K562 (cell line): ENCODE measurements around the gene DKKL1. TPM values are rescaled to one million over a fixed set of nuclear protein-coding genes. Genes with fewer than 3 reads are reported as not detected.

Experiments
- ATAC-seq: fragments of 200-7000 bp; cut with Tn5 transposase; 3 replicates; pipeline ENCODE4 v1.9.1; 2020; ENCODE audit warnings: moderate library complexity
- BruUV-seq: library from RNA; stranded (reverse); fragments of 400-500 nt; replicated peaks from 2 replicates; lab custom pipeline; 2021; lab: Mats Ljungman, UMichigan
- CTCF ChIA-PET: fragments of 300-600 bp; formaldehyde crosslinking; extraction: SDS; loops from one replicate; lab custom pipeline; 2021; ENCODE audit warnings: low intra/inter-chr PET ratio; lab: Yijun Ruan, JAX
- POLR2A ChIA-PET: fragments of 300-600, 350-650 bp; sonication (Branson Sonifier 250); formaldehyde crosslinking; extraction: SDS; loops from one replicate; lab custom pipeline; 2021; ENCODE audit warnings: antibody characterized with exemption, inconsistent platforms; lab: Yijun Ruan, JAX
- DNase-seq, 4 experiments: peaks; one replicate each; pipeline versions ENCODE4 v3.0.0 to v3.0.0-alpha.2; 2011 to 2018; ENCODE audit warnings: low spot score in 3 of 4, mixed read lengths in 3 of 4; ENCODE audit errors: extremely low read depth in 1 of 4
- FAIRE-seq: peaks from 2 replicates; lab custom pipeline; 2011; peaks lifted over from hg19 to GRCh38; lab: Jason Lieb, UNC
- H2AFZ ChIP-seq: 2 replicates; pipeline ENCODE4 v1.6.0; 2011; ENCODE audit warnings: low read depth, low read length, control low read depth, inconsistent platforms
- H3K27ac ChIP-seq: fragments of 200-600 bp; 3 replicates; pipeline ENCODE4 v1.8.0; 2011; ENCODE audit warnings: low read depth, mild to moderate bottlenecking, control low read depth, inconsistent platforms, low read length, moderate library complexity, mixed read lengths; ENCODE audit errors: extremely low read depth
- H3K27me3 ChIP-seq, 2 experiments: fragments of 300-600 bp in 1 of 2; 2 replicates in 1 of 2; 3 replicates in 1 of 2; pipeline versions ENCODE4 v1.6.0 to v1.8.0; 2011; ENCODE audit warnings: inconsistent platforms in 2 of 2, low read length in 2 of 2, mild to moderate bottlenecking in 1 of 2, mixed read lengths in 1 of 2, moderate library complexity in 1 of 2; ENCODE audit not compliant: control insufficient read depth in 2 of 2, insufficient read depth in 2 of 2
- H3K36me3 ChIP-seq: fragments of 300-600 bp; 3 replicates; pipeline ENCODE4 v1.8.0; 2011; ENCODE audit warnings: mild to moderate bottlenecking, low read length, inconsistent platforms; ENCODE audit not compliant: control insufficient read depth, insufficient read depth
- H3K4me1 ChIP-seq, 2 experiments: fragments of 200-600 bp in 1 of 2; replicated peaks in 1 of 2; 2 replicates in 1 of 2; 3 replicates in 1 of 2; pipeline versions ENCODE4 v1.5.1 to v1.8.0; 2011; ENCODE audit warnings: inconsistent platforms in 2 of 2, low read length in 2 of 2, mild to moderate bottlenecking in 1 of 2, mixed read lengths in 1 of 2, moderate library complexity in 1 of 2; ENCODE audit not compliant: control insufficient read depth in 2 of 2, insufficient read depth in 2 of 2
- H3K4me2 ChIP-seq: 2 replicates; pipeline ENCODE4 v1.6.1; 2011; ENCODE audit warnings: low read length, control low read depth, inconsistent platforms, mixed read lengths; ENCODE audit not compliant: insufficient read depth
- H3K4me3 ChIP-seq: fragments of 200-600 bp; sonication (generic), shearing (Covaris generic); 2 replicates; pipeline ENCODE4 v1.5.1; 2016; ENCODE audit warnings: control low read depth, inconsistent platforms
- H3K79me2 ChIP-seq: fragments of 200-600 bp; 3 replicates; pipeline ENCODE4 v1.8.0; 2011; ENCODE audit warnings: low read length, inconsistent platforms; ENCODE audit not compliant: control insufficient read depth, insufficient read depth
- H3K9ac ChIP-seq, 2 experiments: 2 replicates each; pipeline versions ENCODE4 v1.6.0 to v1.6.1; 2011; ENCODE audit warnings: low read depth in 2 of 2, low read length in 2 of 2, control low read depth in 1 of 2, inconsistent platforms in 1 of 2, mild to moderate bottlenecking in 1 of 2, mixed read lengths in 1 of 2; ENCODE audit not compliant: insufficient read depth in 1 of 2
- H3K9me1 ChIP-seq: one replicate; pipeline ENCODE4 v1.6.0; 2011; ENCODE audit warnings: inconsistent platforms, mild to moderate bottlenecking, low read length, moderate library complexity; ENCODE audit not compliant: control insufficient read depth, insufficient read depth
- H3K9me3 ChIP-seq: replicated peaks from 2 replicates; pipeline ENCODE4 v1.5.1; 2011; ENCODE audit warnings: low read depth, low read length, inconsistent platforms; ENCODE audit not compliant: control insufficient read depth, insufficient read depth
- H4K20me1 ChIP-seq: replicated peaks from 2 replicates; pipeline ENCODE4 v1.6.1; 2011; ENCODE audit warnings: low read length, inconsistent platforms, mixed read lengths; ENCODE audit not compliant: control insufficient read depth, insufficient read depth
- CBX5 ChIP-seq: IDR thresholded peaks from 2 replicates; pipeline ENCODE4 v1.6.1; 2014; ENCODE audit warnings: low read depth, borderline replicate concordance
- EP400 ChIP-seq: fragments of 450-650 bp; IDR thresholded peaks from 2 replicates; pipeline ENCODE4 v1.6.1; 2017; ENCODE audit warnings: antibody characterized with exemption, mild to moderate bottlenecking, moderate library complexity
- HLTF ChIP-seq: fragments of 450-650 bp; IDR thresholded peaks from 2 replicates; pipeline ENCODE4 v1.6.1; 2016
- NCOA6 ChIP-seq: fragments of 450-650 bp; IDR thresholded peaks from 2 replicates; pipeline ENCODE4 v1.6.1; 2017; ENCODE audit warnings: mild to moderate bottlenecking
- OTX1 ChIP-seq: fragments of 450-650 bp; formaldehyde crosslinking; IDR thresholded peaks from 2 replicates; pipeline ENCODE4 v1.4.0; 2022; ENCODE audit warnings: mild to moderate bottlenecking
- ZNF3 ChIP-seq: fragments of 250-450 bp; sonication (Bioruptor Pico); IDR thresholded peaks from 2 replicates; pipeline ENCODE4 v1.5.0; 2021; ENCODE audit warnings: mild to moderate bottlenecking, moderate library complexity
- ZNF717 ChIP-seq: fragments of 250-450 bp; sonication (Bioruptor Pico); IDR thresholded peaks from 2 replicates; pipeline ENCODE4 v1.5.0; 2021
- WGBS: fragments of 100-300 bp; shearing (Covaris generic); methylation state at CpG from one replicate; pipeline ENCODE4 v1.1.6; 2016; ENCODE audit warnings: low coverage, mixed read lengths; ENCODE audit not compliant: insufficient coverage; ENCODE audit errors: missing lambda C conversion rate; 5-methylcytosine and 5-hydroxymethylcytosine counted together
- in situ Hi-C: fragments of 300-500 bp; cut with MboI; formaldehyde crosslinking; loops from 4 replicates; pipeline ENCODE4 v1.15.0; 2018; ENCODE audit warnings: inconsistent platforms, mixed read lengths
- intact Hi-C: fragments of 100-400 bp; cut with micrococcal nuclease; formaldehyde crosslinking; loops from 2 replicates; pipeline ENCODE4 v1.14.2; 2022
- polyA plus RNA-seq, 8 experiments: library from polyadenylated mRNA; depleted of rRNA in 4 of 8; stranded (reverse) in 5 of 8; unstranded in 3 of 8; fragments of >200 nt; fragmentation: Nextera tagmentation in 2 of 8; fragmentation: Illumina TruSeq in 1 of 8; extraction: Ambion mirVana in 2 of 8; extraction: Trizol in 1 of 8; gene quantifications; 2 replicates each; pipeline versions ENCODE4 v1.2.1 to v1.2.3, GENCODE V29; 2011 to 2014; ENCODE audit warnings: inconsistent platforms in 1 of 8, missing spikeins in 1 of 8
- total RNA-seq, 7 experiments: library from RNA; depleted of rRNA in 6 of 7; stranded (reverse); fragments of >200 nt in 6 of 7; fragmentation: Illumina TruSeq in 2 of 7; extraction: Trizol in 2 of 7; gene quantifications; 2 replicates each; pipeline versions ENCODE4 v1.2.1 to v1.2.3, GENCODE V29; 2011 to 2021; ENCODE audit warnings: low replicate concordance in 1 of 7

The DKKL1 gene
- total and polyA plus RNA-seq, 9 of the 15 experiments (the other 6 are each of a cell fraction or from before 2014, with no cell fraction given) = 0.15 to 1.7 (median 0.52) TPM

DNA sequence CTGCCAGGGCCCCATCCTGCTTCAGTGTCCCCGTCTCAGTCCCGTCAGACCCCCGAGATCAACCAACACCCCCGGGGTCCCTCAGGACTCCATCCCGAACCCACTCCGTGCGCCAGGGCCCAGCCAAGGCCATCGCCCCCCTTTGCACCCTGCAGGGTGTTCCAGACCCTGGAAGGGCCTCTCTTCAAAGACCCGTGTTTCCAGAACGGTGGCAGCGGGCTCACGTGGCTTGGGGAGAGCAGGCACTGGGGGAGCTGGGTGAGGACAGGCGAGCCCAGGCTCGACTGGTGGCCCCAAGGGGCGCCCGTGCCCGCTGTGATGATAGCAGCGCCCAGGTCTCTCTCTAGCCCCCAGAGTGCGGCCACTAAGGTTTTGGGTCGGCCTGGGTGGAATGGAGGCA lies 25.7 kb downstream of the DKKL1 start (continued):
- TF ChIP-seq OTX1 (CRISPR knock-in tag) (no peak), HLTF (no peak), EP400 (no peak), NCOA6 (no peak), ZNF3 (CRISPR knock-in tag) (no peak), ZNF717 (CRISPR knock-in tag) (no peak)

DNA sequence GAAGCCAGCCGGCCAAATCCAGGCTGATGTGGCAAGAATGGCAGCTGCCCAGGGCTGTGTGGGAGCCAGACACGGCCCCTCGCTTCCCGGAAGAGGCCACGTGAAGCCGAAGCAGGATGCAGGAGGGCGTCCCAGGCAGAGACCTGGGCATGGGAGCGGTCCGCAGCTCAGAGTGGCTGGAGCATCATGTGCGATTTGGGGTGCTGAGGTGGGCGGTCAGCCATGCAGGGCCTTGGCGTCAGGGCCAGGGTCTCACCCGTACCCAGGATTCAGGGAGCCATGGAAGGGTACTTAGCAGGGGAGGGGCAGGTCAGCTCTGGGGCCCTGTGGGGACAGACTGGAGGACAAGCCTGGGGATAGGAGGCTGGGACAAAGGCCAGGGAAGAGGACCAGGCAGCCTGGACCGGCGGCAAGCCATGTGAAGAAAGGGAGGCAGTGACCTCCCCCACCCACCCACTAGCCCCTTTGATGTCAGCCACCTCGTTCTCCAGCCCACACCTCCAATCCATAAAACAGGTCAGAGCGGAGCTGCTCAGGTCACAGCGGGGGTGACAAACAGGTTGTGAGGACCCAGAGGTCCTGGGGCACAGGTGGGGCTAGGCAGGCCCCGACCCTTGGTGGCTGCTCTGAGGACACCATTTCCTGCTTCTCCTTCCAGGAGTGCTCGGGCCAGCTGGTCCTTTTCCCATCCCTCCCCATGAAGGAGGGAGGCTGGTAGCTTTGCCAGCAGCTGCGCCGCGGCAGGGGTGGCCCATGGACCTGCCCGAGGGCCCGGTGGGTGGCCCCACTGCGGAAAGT lies 26.7 kb downstream of the DKKL1 start:
- CTCF ChIA-PET = interaction anchor here (4.4 kb wide), 1 partner anchor 54 kb away, joined by 59 read pairs; no protein-coding TSS in a partner anchor
- DNase-seq = no peak
- Histone ChIP-seq H2AFZ (no peak overlapping the region; the same call in 1 of the 2 replicates), H3K9ac (0 out of 4 replicates have a peak overlapping the region, but pooled peaks of 1 of the 2 experiments have one; percentile 61), H3K27ac (no peak overlapping the region), H3K9me3 (0 out of 2 replicates have a peak, but pooled peaks cover 3% of the 10 kb centered on the region), H3K36me3 (no peaks in the 10 kb centered on the region), H3K4me3 (no peak overlapping the region), H3K9me1 (no peaks in the 10 kb centered on the region), H3K4me1 (peaks cover 7 to 42% of the 10 kb centered on the region in 2 experiments; a peak in 4 of 5 replicates), H4K20me1 (no peaks in the 10 kb centered on the region), H3K27me3 (no peaks in the 10 kb centered on the region), H3K4me2 (no peak overlapping the region), H3K79me2 (no peaks in the 10 kb centered on the region)
- FAIRE-seq = no peak
- no peak for ATAC-seq
- POLR2A ChIA-PET = interaction anchor here (1.7 kb wide), 1 partner anchor 20 kb away, joined by 5 read pairs; no protein-coding TSS in a partner anchor
- 62% methylated on average over 18 of the region's 26 CpGs for WGBS
- in situ Hi-C loops = loop anchor here (5.0 kb wide), 1 partner anchor 47 kb away; no protein-coding TSS in a partner anchor
- no peak for TF ChIP-seq CBX5
- intact Hi-C loops = no loop called here
- no TSS peak for BruUV-seq
